Measurements from ENCODE around the gene MAP1LC3B2. TPM values are rescaled to one million over a fixed set of nuclear protein-coding genes. Genes with fewer than 3 reads are reported as not detected.
"Not testable (repeated sequence)": the region's sequence is repeated elsewhere in the genome, so short reads cannot be mapped to it uniquely, and the experiment has no call there.

Gene MAP1LC3B2
- total RNA-seq, 1 donor from 2014 or later: not detected

DNA sequence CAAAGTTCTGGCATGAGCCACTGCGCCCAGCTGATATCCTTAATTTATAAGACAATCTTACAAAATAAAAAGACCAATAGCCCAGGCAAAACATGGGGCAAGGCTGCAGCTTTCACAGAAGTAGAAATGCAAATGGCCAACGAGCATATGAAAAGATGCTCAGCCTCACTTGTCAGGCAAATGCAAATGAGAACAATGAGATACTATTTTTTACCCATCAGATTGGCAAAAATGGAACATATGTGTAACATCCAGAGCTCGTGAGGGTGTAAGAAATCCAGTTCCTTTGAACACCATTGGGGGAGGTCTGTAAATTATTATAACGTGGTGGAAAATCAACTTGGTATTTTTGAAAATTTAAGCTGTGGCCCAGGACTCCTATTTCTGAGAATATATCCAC is 14.6 kb downstream of the MAP1LC3B2 start:
- H3K4me1 Mint-ChIP-seq (ENCODE audit: unreplicated experiment): no peaks in the 10 kb centered on the region
- no peaks in the 10 kb centered on the region for H3K9me3 Mint-ChIP-seq (ENCODE audit: unreplicated experiment)
- no peaks in the 10 kb centered on the region for H3K27me3 Mint-ChIP-seq (ENCODE audit: unreplicated experiment)
- no peak overlapping the region for H3K4me3 Mint-ChIP-seq (ENCODE audit: unreplicated experiment)
- no peaks in the 10 kb centered on the region for H3K36me3 Mint-ChIP-seq (ENCODE audit: low read depth, unreplicated experiment)
- no peak for DNase-seq (ENCODE audit: low spot score)
- no peak overlapping the region for H3K27ac Mint-ChIP-seq (ENCODE audit: unreplicated experiment)
- TF ChIP-seq, protein P1, sequence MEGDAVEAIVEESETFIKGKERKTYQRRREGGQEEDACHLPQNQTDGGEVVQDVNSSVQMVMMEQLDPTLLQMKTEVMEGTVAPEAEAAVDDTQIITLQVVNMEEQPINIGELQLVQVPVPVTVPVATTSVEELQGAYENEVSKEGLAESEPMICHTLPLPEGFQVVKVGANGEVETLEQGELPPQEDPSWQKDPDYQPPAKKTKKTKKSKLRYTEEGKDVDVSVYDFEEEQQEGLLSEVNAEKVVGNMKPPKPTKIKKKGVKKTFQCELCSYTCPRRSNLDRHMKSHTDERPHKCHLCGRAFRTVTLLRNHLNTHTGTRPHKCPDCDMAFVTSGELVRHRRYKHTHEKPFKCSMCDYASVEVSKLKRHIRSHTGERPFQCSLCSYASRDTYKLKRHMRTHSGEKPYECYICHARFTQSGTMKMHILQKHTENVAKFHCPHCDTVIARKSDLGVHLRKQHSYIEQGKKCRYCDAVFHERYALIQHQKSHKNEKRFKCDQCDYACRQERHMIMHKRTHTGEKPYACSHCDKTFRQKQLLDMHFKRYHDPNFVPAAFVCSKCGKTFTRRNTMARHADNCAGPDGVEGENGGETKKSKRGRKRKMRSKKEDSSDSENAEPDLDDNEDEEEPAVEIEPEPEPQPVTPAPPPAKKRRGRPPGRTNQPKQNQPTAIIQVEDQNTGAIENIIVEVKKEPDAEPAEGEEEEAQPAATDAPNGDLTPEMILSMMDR (IDR thresholded peaks at IDR 0.05; ENCODE audit: unreplicated experiment): no peak

DNA sequence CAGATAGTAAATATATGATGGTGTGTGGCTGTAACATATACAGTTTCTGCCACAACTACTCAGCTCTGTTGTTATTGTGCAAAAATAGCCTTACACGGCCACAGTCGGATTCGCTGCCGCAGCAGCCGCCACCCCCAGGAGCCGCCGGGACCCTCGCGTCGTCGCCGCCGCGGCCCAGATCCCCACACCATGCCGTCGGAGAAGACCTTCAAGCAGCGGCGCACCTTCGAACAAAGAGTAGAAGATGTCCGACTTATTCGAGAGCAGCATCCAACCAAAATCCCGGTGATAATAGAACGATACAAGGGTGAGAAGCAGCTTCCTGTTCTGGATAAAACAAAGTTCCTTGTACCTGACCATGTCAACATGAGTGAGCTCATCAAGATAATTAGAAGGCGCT is 16.6 kb downstream of the MAP1LC3B2 start:
- not testable (repeated sequence) for H3K36me3 Mint-ChIP-seq (ENCODE audit: low read depth, unreplicated experiment); H3K27me3 Mint-ChIP-seq (ENCODE audit: unreplicated experiment); H3K4me1 Mint-ChIP-seq (ENCODE audit: unreplicated experiment); H3K27ac Mint-ChIP-seq (ENCODE audit: unreplicated experiment); H3K9me3 Mint-ChIP-seq (ENCODE audit: unreplicated experiment); DNase-seq (ENCODE audit: low spot score); H3K4me3 Mint-ChIP-seq (ENCODE audit: unreplicated experiment)

DNA sequence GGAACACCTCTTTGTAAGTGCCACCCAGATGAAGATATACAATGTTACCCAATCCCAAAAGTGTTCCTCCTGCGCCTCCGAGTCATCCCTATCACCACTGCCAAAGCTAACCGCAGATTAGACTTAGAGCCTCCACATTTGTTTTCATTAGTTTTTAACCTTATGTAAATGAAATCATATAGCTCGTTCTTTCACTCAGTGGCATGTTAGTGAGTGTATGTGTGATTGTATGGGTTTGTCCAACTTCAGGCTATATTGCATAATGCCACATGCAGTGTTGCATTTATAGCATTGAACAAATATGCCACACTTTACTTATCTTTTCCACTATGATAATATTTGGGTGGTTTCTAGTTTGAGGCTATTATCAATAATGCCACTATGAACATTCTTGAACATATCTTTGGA is 18.0 kb downstream of the MAP1LC3B2 start:
- Mint-ChIP-seq H3K27ac (ENCODE audit: unreplicated experiment) (no peak overlapping the region), H3K9me3 (ENCODE audit: unreplicated experiment) (no peaks in the 10 kb centered on the region), H3K36me3 (ENCODE audit: low read depth, unreplicated experiment) (no peaks in the 10 kb centered on the region), H3K27me3 (ENCODE audit: unreplicated experiment) (no peaks in the 10 kb centered on the region), H3K4me1 (ENCODE audit: unreplicated experiment) (no peaks in the 10 kb centered on the region), H3K4me3 (ENCODE audit: unreplicated experiment) (no peak overlapping the region)
- TF ChIP-seq, protein P1 (IDR thresholded peaks at IDR 0.05; ENCODE audit: unreplicated experiment): no peak
- no peak for DNase-seq (ENCODE audit: low spot score)

DNA sequence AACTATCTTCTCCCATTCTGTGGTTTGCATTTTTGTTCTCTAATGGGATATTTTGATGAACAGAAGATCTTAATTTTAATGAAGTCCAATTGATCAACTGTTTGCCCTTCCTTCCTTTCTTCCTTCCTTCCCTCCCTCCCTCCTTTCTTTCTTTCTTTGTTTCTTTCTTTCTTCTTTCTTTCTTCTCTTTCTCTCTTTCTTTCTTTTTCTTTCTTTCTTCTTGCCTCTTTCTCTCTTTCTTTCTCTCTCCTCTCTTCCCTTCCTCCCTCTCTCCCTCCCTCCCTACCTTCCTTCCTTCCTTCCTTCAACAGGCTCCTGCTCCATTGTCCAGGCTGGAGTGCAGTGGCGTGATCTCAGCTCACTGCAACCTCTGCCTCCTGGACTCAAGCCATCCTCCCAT is 18.9 kb downstream of the MAP1LC3B2 start:
- Mint-ChIP-seq H3K4me3 (ENCODE audit: unreplicated experiment) (no peak overlapping the region), H3K4me1 (ENCODE audit: unreplicated experiment) (no peaks in the 10 kb centered on the region)
- TF ChIP-seq, protein P1 (IDR thresholded peaks at IDR 0.05; ENCODE audit: unreplicated experiment): no peak

DNA sequence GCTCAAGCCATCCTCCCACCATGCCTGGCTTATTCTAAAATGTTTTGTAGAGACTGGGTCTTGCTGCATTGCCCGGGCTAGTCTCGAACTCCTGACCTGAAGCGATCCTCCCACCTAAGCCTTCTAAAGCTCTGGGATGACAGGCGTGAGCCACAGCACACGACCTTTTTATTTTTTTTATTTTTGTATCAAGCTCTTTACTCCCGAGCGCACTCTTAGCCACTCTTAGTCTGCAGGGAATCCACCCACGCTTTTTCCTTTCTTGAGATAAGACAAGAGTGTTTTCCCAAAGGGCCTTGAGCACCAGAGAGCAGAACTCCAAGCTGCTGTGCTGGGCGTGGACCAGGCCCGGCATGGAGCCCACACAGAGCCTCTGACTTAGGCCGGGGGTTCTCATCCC is 23.4 kb downstream of the MAP1LC3B2 start:
- no peaks in the 10 kb centered on the region for H3K36me3 Mint-ChIP-seq (ENCODE audit: low read depth, unreplicated experiment)
- no peak for DNase-seq (ENCODE audit: low spot score)
- H3K4me1 Mint-ChIP-seq (ENCODE audit: unreplicated experiment): no peaks in the 10 kb centered on the region
- H3K4me3 Mint-ChIP-seq (ENCODE audit: unreplicated experiment): no peak overlapping the region
- no peaks in the 10 kb centered on the region for H3K9me3 Mint-ChIP-seq (ENCODE audit: unreplicated experiment)
- H3K27me3 Mint-ChIP-seq (ENCODE audit: unreplicated experiment): no peaks in the 10 kb centered on the region
- no peak overlapping the region for H3K27ac Mint-ChIP-seq (ENCODE audit: unreplicated experiment)
- TF ChIP-seq, protein P1 (IDR thresholded peaks at IDR 0.05; ENCODE audit: unreplicated experiment): no peak

More for the DNA sequence above, 18.9 kb downstream of the MAP1LC3B2 start:
- no peak overlapping the region for H3K27ac Mint-ChIP-seq (ENCODE audit: unreplicated experiment)
- no peak for DNase-seq (ENCODE audit: low spot score)
- no peaks in the 10 kb centered on the region for H3K36me3 Mint-ChIP-seq (ENCODE audit: low read depth, unreplicated experiment)
- no peaks in the 10 kb centered on the region for H3K27me3 Mint-ChIP-seq (ENCODE audit: unreplicated experiment)
- H3K9me3 Mint-ChIP-seq (ENCODE audit: unreplicated experiment): no peaks in the 10 kb centered on the region

All from endothelial cell (in vitro differentiated cells).